NCI-H2081 (cell line): ENCODE measurements around the gene EIF1AD.
"Not testable (repeated sequence)": the region's sequence is repeated elsewhere in the genome, so short reads cannot be mapped to it uniquely, and the experiment has no call there.

Experiments used
- DNase-seq, 2 experiments: peaks; one replicate each; lab custom pipeline; 2025; lab: John Stamatoyannopoulos, UW

EIF1AD gene

DNA sequence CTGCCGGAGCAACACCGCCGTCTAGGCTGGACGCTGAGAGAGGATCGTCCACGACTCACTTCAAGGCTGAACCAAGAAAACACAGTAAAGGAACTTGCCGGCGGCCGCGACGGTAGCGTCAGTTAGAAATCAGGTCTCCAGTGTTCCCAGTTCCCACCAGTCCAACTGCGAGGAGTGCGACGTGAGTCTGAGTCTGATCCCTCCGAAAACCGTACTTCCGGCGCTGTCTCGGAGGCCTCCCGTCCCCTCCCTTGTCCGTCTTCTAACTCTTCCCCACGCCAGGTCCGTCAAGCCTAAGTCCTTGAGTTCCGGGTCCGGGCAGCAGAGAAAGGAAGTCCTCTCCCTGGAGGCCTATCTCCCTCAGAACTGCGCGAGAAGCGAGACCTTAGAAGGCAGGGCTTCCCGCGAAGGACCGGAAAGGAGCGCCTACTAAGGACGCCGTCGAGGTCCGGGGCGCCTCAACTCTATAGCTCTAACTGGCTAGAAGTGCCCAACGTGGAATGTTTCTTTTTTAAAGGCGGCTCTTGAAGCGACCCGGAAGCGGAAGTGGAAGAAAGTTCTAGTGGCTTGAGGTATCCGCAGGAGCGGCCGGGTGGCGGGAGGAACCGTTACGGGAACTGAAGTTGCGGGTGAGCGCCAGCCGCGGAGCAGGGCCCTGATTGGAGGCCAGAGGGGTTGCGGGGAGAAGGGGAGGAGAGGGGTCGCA lies at the start of gene EIF1AD, which contains the start of gene BANF1:
Gene EIF1AD, minus strand, starts transcription at position 216 of the 706 bp plus-strand sequence. CDS start 1,768 bp downstream, outside the sequence.
Gene BANF1, plus strand, starts transcription at position 562 of the 706 bp plus-strand sequence. CDS start 748 bp downstream, outside the sequence.
- DNase-seq, result peak; percentile 90 to 96

DNA sequence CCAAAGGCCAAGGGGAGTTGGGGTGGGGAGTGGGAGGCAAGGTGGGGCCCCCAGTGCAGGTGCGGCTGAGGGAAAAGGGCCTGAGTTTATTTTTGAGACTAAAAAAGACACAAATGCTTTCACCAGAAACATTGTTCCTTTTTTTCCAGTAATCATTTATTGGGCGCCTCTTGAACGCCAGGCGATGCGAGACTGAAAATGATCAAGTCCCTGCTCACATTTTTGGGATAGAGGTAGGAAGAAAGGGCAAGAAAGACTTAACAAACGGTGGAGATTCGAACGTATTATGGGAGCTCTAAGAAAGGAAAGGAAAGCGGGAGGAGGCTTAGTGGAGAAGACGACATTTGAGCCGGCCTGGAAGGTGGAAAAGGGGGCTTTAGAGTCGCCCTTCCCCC lies 49.4 kb upstream of the EIF1AD start:
- DNase-seq, result no peak

DNA sequence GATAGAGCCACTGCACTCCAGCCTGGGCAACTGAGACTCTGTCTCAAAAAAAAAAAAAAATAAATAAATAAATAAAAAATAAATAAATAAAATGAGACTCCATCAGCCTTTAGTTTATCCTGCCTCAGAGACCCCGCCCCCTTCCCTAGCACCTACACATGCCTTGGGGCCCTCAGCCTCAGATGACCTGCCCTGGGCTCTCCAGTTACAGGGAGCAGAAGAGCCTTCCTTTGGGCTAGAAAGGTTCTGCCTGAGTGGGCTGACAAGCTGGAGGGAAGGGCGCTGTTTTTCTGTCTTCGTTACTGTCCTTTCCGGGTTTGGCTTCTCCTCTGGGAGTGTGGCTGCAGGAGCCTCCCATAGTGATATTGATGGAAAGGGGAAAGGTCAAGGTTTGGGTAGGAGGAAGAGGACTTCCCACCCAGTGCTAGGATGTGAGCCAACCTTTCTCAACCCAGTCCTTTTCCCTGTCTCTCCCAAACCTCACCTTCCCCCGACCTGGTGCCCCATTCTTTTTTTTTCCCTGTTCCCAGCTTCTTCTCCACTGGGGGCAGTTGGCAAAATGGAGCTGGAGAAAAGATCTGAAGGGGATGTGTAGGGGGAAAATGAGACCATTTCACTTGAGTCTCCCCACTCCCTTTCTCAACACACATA lies 48.7 kb upstream of the EIF1AD start:
- DNase-seq, result no peak

- DNase-seq, result no peak
These were observed 46.8 kb upstream of the EIF1AD start, which contains the start of gene GAL3ST3 for GRCh38 chr11:66048547-66049323. Gene GAL3ST3, minus strand, starts transcription at chr11:66049161. Its CDS starts 3,746 bp downstream, at chr11:66045415.

DNA sequence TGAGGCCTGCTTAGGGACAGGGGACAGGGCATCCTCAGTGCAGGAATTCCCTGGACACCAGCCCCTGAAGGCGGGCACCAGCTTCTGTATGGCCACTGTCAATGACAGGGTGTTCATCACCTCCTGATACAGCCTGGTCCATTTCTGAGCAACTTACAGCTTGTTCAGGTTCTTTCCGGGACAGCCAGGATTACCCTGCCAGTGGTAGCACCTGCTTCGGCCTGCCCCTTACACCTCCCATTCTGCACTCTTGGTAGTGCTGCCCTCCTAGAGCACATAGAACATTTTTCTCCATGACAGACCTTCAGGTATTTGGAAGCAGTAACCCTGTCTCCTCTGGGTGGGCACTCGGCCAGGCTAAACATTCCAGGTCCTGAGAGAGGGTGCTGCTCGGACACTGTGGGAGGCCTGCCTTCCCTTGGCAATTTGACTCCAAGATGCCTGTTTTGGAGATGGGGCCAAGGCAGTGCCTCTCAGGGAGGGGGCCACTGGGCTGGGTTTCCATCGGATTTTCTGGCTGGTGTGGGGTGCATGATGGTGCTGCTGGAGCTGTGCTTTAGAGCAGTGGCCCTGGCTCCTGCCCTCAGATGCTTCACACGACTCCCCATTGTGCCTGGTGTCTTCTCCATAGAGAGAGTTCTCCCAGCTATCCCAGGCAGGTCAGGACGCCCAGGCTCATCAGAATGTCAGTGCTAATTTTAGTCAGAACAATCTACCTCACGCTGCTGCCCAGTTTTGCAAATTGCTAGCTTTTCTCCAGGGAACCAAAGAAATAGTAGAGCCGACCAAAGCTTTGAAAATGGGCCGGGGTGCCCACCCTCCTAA lies 45.8 kb upstream of the EIF1AD start:
- DNase-seq, result no peak

DNA sequence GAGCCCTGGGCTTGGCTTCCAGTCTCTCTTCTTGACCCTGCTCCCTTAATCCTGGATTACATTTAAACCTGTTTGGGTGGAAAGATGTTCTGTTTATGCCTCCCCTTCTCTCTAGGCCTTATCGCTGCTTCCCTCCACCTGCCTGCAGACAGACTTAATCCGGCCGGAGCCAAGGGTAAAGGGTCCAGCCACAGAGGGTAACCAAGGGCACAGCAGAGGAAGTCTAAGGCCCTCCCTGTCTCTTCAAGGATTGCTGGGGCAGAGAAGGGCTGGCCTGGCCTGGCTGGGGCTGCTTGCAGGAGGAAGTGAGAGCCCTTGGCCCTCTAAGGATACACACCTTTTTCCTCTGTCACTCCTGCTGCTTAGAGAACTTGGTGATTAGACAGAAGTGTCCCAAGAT lies 44.9 kb upstream of the EIF1AD start:
- DNase-seq, result no peak

DNA sequence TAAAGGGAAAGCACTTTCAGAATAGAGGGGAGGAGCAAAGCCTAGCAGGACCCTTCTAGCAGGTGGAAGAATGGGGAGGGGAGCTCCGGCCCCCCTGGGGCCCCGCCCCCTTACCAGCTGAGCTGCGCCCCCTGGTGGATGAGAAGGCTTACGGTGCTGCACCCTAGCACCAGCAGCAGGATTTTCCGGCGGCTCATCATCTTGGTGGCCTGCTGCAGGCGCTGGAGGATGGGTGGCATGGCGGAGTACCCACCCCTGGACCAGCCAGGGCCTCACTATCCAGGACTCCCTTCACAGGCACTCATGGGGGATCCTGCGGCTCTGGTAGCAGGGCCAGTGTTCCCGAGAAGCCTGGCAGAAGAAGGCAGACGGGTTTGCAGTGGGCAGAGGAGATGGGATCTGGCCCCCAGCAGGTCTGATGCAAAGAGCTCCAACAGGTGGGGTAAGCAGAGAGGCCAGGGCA lies 43.3 kb upstream of the EIF1AD start:
- DNase-seq, result peak; percentile 74 to 83

DNA sequence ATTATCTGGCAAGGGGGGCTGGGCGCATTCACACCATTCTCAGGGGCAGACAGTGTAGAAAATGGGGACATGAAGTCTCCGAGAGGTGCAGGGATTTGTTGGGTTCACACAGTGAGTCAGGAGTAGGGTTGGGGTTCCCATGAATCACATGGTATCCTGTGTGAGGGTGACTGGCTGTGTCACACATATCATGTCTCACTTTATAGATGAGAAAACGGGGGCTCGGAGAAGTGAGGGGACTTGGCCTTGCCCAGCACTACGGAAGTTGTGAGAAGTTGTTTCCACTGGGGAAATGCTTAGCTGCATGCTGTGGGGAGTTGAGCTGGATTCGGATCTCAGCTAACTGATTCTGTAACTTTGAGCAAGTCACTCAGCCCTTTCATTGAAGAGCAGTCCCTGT lies 42.8 kb upstream of the EIF1AD start:
- no peak for DNase-seq

DNA sequence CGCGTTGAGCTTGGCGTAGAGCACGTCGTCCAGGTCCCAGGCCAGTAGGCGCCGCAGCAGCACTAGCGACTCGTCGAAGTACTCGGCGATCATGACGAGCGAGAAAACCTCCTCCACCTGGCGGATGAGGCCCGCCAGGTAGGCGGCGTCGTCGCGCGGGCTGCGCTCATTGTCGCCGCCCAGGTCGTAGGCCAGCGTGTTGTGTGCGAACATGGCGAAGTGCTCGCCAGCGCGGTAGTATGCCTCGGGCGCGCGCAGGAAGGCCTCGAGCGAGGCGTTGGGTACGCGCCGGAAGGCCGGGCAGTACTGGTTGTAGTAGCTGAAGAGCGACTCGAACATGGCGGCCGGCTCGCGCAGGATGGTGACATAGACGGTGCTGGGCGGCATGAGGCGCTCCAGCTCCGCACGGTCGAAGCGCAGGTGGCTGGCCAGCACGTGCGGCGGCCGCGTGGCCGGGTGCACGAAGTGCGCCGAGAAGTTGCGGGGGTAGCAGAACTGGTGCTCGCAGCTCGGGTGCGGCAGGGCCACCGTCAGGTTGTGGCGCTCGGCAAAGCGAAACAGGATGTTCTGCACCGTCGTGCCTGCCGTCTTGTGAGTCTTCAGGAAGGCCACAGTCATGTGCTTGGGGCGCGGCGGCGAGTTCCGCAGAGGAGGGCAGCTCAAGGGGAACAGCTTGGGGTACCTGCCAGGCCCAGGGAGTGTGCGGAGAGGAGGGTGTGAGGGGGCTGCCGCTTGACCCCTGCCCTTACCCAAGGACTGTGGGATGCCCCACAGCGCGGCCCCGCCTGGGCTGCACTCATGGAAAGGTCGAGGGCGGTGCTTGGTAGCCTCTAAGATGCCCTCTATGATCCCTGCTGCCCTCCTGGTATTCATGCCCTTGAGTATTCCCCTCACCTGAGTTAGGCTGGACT lies 41.3 kb upstream of the EIF1AD start:
- DNase-seq, result no peak

- DNase-seq, result no peak
These were observed 40.5 kb upstream of the EIF1AD start for GRCh38 chr11:66042227-66042995.

DNA sequence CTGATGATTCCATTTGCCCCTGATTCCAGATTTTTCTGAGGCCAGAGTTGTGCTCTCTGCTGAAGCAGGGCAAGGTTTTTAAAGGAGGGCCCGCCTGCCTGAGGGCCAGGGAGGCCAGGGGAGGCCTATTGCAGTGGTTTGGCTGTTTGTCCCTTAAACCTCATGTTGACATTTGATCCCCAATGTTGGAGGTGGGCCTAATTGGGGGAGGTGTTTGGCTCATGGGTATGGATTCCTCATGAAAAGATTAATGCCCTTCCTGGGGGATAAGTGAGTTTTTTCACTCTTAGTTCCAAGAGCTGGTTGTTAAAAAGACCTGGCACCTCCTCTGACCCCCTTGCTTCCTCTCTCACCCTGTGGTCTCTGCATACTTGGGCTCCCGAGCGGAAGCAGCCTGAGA lies 37.8 kb upstream of the EIF1AD start:
- no peak for DNase-seq

DNA sequence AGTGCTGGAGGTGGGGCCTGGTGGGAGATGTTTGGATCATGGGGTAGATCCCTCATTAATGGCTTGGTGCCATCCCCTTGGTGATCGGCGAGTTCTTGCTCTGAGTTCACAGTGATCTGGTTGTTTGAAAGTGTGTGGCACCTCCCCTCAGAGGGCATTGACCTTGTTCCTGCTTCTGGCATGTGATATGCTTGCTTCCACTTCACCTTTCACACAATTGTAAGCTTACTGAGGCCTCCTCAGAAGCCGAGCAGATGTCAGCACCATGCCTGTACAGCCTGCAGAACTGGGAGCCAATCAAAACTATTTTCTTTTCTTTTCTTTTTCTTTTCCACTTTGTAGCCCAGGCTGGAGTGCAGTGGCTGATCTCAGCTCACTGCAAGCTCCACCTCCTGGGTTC lies 35.4 kb upstream of the EIF1AD start:
- DNase-seq, result no peak

- DNase-seq, result no peak
These were observed 34.4 kb upstream of the EIF1AD start for GRCh38 chr11:66036334-66036710.

DNA sequence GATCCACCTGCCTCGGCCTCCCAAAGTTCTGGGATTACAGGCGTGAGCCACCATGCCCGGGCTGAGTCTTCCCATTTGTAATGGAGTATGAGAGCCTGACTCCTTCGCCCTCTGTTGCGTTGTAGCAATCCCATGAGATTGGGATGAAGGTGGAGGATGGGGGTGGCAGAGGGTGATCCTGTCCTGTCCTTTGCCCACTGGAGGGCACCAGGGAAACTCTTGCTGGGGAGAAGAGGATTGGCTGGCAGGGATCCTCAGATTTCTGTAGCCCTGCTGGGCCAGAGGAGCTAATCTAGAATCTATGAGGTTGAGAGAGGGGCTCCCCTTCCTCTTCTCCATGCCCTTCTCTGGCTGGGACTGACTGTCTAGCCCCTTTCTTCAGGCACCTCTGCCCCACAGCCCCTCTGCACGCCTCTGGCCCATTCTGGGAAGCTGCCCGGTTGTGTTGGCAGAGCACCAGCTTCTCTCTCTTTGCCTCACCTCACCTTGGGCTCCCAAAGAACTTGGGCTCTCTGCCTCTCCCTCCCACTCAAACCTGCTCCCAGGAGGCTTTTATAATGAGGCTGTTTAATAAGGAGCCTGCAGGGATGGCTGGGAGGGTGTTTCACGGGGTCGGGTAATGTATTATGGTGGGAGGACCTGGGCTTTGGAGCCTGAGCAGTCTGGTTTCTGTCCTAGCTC lies 33.8 kb upstream of the EIF1AD start:
- DNase-seq, result no peak

- DNase-seq, result no peak
These were observed 31.2 kb upstream of the EIF1AD start for GRCh38 chr11:66032957-66033735.

GRCh38 chr11:66026017-66026529 lies 24.1 kb upstream of the EIF1AD start, which contains the start of gene CATSPER1:
Gene CATSPER1, minus strand, starts transcription at chr11:66026479. Its CDS starts 100 bp downstream, at chr11:66026379.
- DNase-seq, result no peak

DNA sequence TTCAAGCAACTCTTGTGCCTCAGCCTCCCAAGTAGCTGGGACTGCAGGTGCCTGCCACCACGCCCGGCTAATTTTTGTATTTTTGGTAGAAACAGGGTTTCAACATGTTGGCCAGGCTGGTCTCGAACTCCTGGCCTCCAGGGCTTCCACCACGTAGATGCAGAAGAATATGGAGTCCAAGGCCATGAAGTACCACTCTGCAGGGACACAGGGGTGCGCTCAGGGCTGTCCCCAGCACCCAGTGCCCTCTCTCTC lies 21.2 kb upstream of the EIF1AD start:
- DNase-seq, result not testable (repeated sequence)
